C4-2B (cell line): Measurements from ENCODE around the gene CDT1.

Experiments
- CTCF ChIP-seq: fragments of 450-650 bp; conservative IDR thresholded peaks from 2 replicates; pipeline ENCODE4 v1.5.1; 2017; ENCODE audit warnings: mild to moderate bottlenecking
- ZFX ChIP-seq: fragments of 450-650 bp; IDR thresholded peaks from 2 replicates; pipeline ENCODE4 v1.6.1; 2017

- TF ChIP-seq CTCF (no peak; the same call in 1 of the 2 replicates), ZFX (no peak)
Measured at GRCh38 chr16:88821168-88821850, 17.7 kb downstream of the CDT1 start.
